ENCODE measurements around the gene TWF2.

TWF2 gene

DNA sequence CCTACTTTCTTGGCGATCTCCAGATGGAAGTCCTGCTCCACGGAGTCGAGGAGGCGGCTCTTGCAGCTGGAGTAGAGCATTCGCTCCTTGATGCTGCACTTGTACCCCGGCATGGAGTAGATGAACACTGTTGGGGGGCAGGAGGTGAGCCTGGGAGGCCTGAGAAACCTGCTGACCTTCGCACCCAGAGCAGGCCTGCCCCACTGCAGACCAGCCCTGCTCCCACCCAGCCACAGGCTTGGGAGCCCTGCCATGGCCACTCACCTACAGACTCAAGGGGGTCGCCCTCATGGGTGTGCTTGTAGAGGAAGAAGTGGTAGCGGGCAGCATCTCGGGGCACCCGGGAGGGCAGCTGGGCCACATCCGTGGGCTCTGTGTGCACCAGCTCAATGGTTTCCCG, 9.3 kb downstream of the TWF2 start:
- H3K27ac Mint-ChIP-seq: no peak overlapping the region

DNA sequence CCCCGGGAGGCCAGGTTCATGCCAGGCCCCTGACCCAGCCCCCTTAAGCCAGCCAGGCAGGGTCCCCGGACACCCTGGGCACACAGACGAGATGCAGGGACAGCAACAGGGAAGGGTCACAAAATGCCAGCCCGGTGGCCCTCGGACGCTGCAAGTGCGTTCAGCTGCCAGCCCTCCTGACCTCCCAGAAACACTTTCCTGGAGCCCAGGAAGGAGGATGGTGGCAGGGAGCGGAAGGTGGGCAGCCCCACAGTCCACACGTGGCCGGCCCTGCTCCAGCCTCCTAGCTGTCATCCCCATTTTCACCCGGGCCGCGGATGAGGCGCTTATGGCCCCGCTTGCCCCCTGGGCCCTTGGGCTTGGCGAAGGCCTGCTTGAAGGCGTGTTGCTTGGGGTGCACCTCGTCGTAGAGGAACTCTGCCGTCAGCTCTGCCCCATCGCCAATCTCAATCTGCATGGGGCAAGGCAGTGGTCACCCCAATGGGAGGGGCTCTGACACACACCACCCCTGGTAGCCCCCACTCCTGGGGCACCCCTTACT, 10.1 kb downstream of the TWF2 start:
- peaks cover 4% of the 10 kb centered on the region for H3K36me3 Mint-ChIP-seq (ENCODE audit: low read depth)
- H3K27me3 Mint-ChIP-seq (ENCODE audit: low read depth, poor library complexity): no peaks in the 10 kb centered on the region
- H3K9me3 Mint-ChIP-seq: no peaks in the 10 kb centered on the region
- peaks cover 18% of the 10 kb centered on the region for H3K4me1 Mint-ChIP-seq
- no peak for DNase-seq
- H3K4me3 Mint-ChIP-seq: no peak overlapping the region
- H3K27ac Mint-ChIP-seq: no peak overlapping the region
- TF ChIP-seq CTCF (IDR thresholded peaks at IDR 0.05): no peak

More for the DNA sequence above, 9.3 kb downstream of the TWF2 start:
- Mint-ChIP-seq H3K4me3 (no peak overlapping the region), H3K4me1 (peaks cover 18% of the 10 kb centered on the region), H3K9me3 (no peaks in the 10 kb centered on the region), H3K27me3 (ENCODE audit: low read depth, poor library complexity) (no peaks in the 10 kb centered on the region), H3K36me3 (ENCODE audit: low read depth) (peaks cover 4% of the 10 kb centered on the region)
- DNase-seq: no peak
- no peak for TF ChIP-seq CTCF (IDR thresholded peaks at IDR 0.05)

DNA sequence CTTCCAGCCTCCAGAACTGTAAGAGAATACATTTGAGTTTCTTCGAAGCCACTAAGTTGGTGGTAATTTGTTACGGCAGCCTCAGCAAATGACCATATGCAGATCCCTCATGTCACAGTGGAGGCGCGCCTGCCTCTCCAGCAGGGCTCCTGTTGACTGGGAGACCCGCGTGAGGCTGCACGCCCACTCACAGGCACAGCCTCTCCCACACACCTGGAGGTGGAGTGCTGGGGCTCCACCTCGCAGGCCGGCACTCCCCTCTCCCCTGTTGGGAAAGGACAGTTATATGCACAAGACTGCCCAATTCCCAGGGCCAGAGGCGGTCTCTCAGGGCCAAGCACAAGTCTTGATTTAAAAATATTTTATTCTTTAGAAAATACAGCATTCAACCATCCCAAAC, 10.7 kb downstream of the TWF2 start:
- H3K36me3 Mint-ChIP-seq (ENCODE audit: low read depth): peaks cover 4% of the 10 kb centered on the region
- no peak overlapping the region for H3K4me3 Mint-ChIP-seq
- no peak overlapping the region for H3K27ac Mint-ChIP-seq
- DNase-seq: no peak
- no peaks in the 10 kb centered on the region for H3K27me3 Mint-ChIP-seq (ENCODE audit: low read depth, poor library complexity)
- TF ChIP-seq CTCF (IDR thresholded peaks at IDR 0.05): no peak
- peaks cover 18% of the 10 kb centered on the region for H3K4me1 Mint-ChIP-seq
- H3K9me3 Mint-ChIP-seq: no peaks in the 10 kb centered on the region

GRCh38 chr3:52227766-52228165, 11.2 kb downstream of the TWF2 start:
- Mint-ChIP-seq H3K9me3 (no peaks in the 10 kb centered on the region), H3K27me3 (ENCODE audit: low read depth, poor library complexity) (peaks cover 3% of the 10 kb centered on the region), H3K27ac (no peak overlapping the region), H3K4me1 (peaks cover 18% of the 10 kb centered on the region), H3K36me3 (ENCODE audit: low read depth) (peaks cover 4% of the 10 kb centered on the region), H3K4me3 (no peak overlapping the region)
- DNase-seq: no peak
- no peak for TF ChIP-seq CTCF (IDR thresholded peaks at IDR 0.05)

GRCh38 chr3:52227117-52227516, 11.8 kb downstream of the TWF2 start:
- TF ChIP-seq CTCF (IDR thresholded peaks at IDR 0.05): no peak
- no peaks in the 10 kb centered on the region for H3K9me3 Mint-ChIP-seq
- peaks cover 4% of the 10 kb centered on the region for H3K36me3 Mint-ChIP-seq (ENCODE audit: low read depth)
- no peak overlapping the region for H3K27ac Mint-ChIP-seq
- H3K27me3 Mint-ChIP-seq (ENCODE audit: low read depth, poor library complexity): peaks cover 3% of the 10 kb centered on the region
- H3K4me3 Mint-ChIP-seq: no peak overlapping the region
- peaks cover 18% of the 10 kb centered on the region for H3K4me1 Mint-ChIP-seq
- no peak for DNase-seq

GRCh38 chr3:52226229-52226817, 12.6 kb downstream of the TWF2 start:
- peak overlapping the region; percentile 18 for H3K27ac Mint-ChIP-seq
- peaks cover 4% of the 10 kb centered on the region for H3K36me3 Mint-ChIP-seq (ENCODE audit: low read depth)
- H3K4me1 Mint-ChIP-seq: peaks cover 18% of the 10 kb centered on the region
- no peak overlapping the region for H3K4me3 Mint-ChIP-seq
- no peak for TF ChIP-seq CTCF (IDR thresholded peaks at IDR 0.05)
- H3K9me3 Mint-ChIP-seq: no peaks in the 10 kb centered on the region
- DNase-seq: no peak
- H3K27me3 Mint-ChIP-seq (ENCODE audit: low read depth, poor library complexity): peaks cover 3% of the 10 kb centered on the region

Data from nephron progenitor cell (in vitro differentiated cells).